GM23338 (cell line): ENCODE measurements around the gene AKAP1. TPM values are rescaled to one million over a fixed set of nuclear protein-coding genes. Genes with fewer than 3 reads are reported as not detected.

Source experiments
- ATAC-seq: fragments of 200-7000 bp; cut with Tn5 transposase; 3 replicates; pipeline ENCODE4 v1.9.1; 2020
- DNase-seq: peaks from one replicate; pipeline ENCODE4 v3.0.0-alpha.2; 2015; ENCODE audit warnings: low spot score
- H2AFZ ChIP-seq: fragments of 200-600 bp; sonication (generic); 2 replicates; pipeline ENCODE4 v1.8.0; 2016; ENCODE audit warnings: antibody characterized with exemption, mild to moderate bottlenecking, moderate library complexity
- H3F3A ChIP-seq: fragments of 200-600 bp; sonication (generic); replicated peaks from 2 replicates; pipeline ENCODE4 v1.8.0; 2017; ENCODE audit warnings: antibody characterized with exemption, mixed run types, low read depth
- H3K27ac ChIP-seq: fragments of 200-600 bp; sonication (generic); 2 replicates; pipeline ENCODE4 v1.6.1; 2016; ENCODE audit warnings: low read depth
- H3K27me3 ChIP-seq: fragments of 200-600 bp; sonication (generic); 2 replicates; pipeline ENCODE4 v1.8.0; 2016; ENCODE audit warnings: mild to moderate bottlenecking, mixed run types, moderate library complexity; ENCODE audit not compliant: insufficient read depth
- H3K36me3 ChIP-seq: fragments of 200-600 bp; sonication (generic); 2 replicates; pipeline ENCODE4 v1.8.0; 2016; ENCODE audit warnings: mild to moderate bottlenecking; ENCODE audit not compliant: insufficient read depth
- H3K4me1 ChIP-seq: fragments of 200-600 bp; sonication (generic); 2 replicates; pipeline ENCODE4 v1.8.0; 2016; ENCODE audit warnings: mild to moderate bottlenecking, moderate library complexity; ENCODE audit not compliant: insufficient read depth
- H3K4me2 ChIP-seq: fragments of 200-600 bp; sonication (generic); 2 replicates; pipeline ENCODE4 v1.7.1; 2017; ENCODE audit warnings: mixed run types
- H3K4me3 ChIP-seq: fragments of 200-600 bp; sonication (generic); 2 replicates; pipeline ENCODE4 v1.6.1; 2016; ENCODE audit warnings: mixed run types
- H3K79me2 ChIP-seq: fragments of 200-600 bp; sonication (generic); replicated peaks from 2 replicates; pipeline ENCODE4 v1.8.0; 2017; ENCODE audit warnings: mild to moderate bottlenecking; ENCODE audit not compliant: insufficient read depth
- H3K9me2 ChIP-seq: fragments of 200-600 bp; sonication (generic); 2 replicates; pipeline ENCODE4 v1.8.0; 2017; ENCODE audit not compliant: insufficient read depth
- H4K20me1 ChIP-seq: fragments of 200-600 bp; sonication (generic); replicated peaks from 2 replicates; pipeline ENCODE4 v1.8.0; 2017; ENCODE audit warnings: mild to moderate bottlenecking; ENCODE audit not compliant: insufficient read depth
- H3K27ac Mint-ChIP-seq: 2 replicates; pipeline ENCODE4 v1.8.0; 2020; ENCODE audit warnings: inconsistent platforms, mild to moderate bottlenecking, moderate library complexity, mixed read lengths
- H3K27me3 Mint-ChIP-seq: 3 replicates; pipeline ENCODE4 v1.8.0; 2022; ENCODE audit warnings: low read depth, mild to moderate bottlenecking, moderate library complexity, mixed read lengths, inconsistent platforms; ENCODE audit not compliant: insufficient read depth, poor library complexity
- H3K36me3 Mint-ChIP-seq: 3 replicates; pipeline ENCODE4 v1.8.0; 2021; ENCODE audit warnings: low read depth, mild to moderate bottlenecking, inconsistent platforms, moderate library complexity, mixed read lengths
- H3K4me1 Mint-ChIP-seq: 3 replicates; pipeline ENCODE4 v1.8.0; 2020; ENCODE audit warnings: mild to moderate bottlenecking, inconsistent platforms, mixed read lengths
- H3K4me3 Mint-ChIP-seq: 3 replicates; pipeline ENCODE4 v1.8.0; 2021; ENCODE audit warnings: moderate library complexity, mild to moderate bottlenecking, inconsistent platforms, mixed read lengths
- H3K9me3 Mint-ChIP-seq: 3 replicates; pipeline ENCODE4 v1.8.0; 2020; ENCODE audit warnings: moderate library complexity, mild to moderate bottlenecking, inconsistent platforms, mixed read lengths
- CREB1 ChIP-seq: fragments of 250-450 bp; sonication (Bioruptor Pico); IDR thresholded peaks from 2 replicates; pipeline ENCODE4 v1.5.0; 2020; ENCODE audit warnings: low read depth, mild to moderate bottlenecking, moderate library complexity
- CTCF ChIP-seq, 2 experiments: fragments of 200-600 bp in 1 of 2; sonication (generic) in 1 of 2; conservative IDR thresholded peaks; 2 replicates each; pipeline versions ENCODE4 v1.5.1 to v1.6.1; 2016 to 2017; ENCODE audit warnings: antibody characterized with exemption in 2 of 2, low read depth in 2 of 2, mild to moderate bottlenecking in 2 of 2, moderate library complexity in 1 of 2
- ETS1 ChIP-seq: IDR thresholded peaks from 2 replicates; pipeline ENCODE4 v1.6.1; 2016; ENCODE audit warnings: antibody characterized with exemption
- EZH2 ChIP-seq: fragments of 200-600 bp; sonication (generic); IDR thresholded peaks from one replicate; pipeline ENCODE4 v1.8.0; 2017; ENCODE audit warnings: antibody characterized with exemption, mild to moderate bottlenecking, low read depth; ENCODE audit not compliant: unreplicated experiment
- JUNB ChIP-seq: IDR thresholded peaks from one replicate; pipeline ENCODE4 v1.6.1; 2016; ENCODE audit warnings: antibody characterized with exemption; ENCODE audit not compliant: unreplicated experiment
- NANOG ChIP-seq: IDR thresholded peaks from 2 replicates; pipeline ENCODE4 v1.6.1; 2016; ENCODE audit warnings: antibody characterized with exemption, borderline replicate concordance
- POLR2AphosphoS5 ChIP-seq: IDR thresholded peaks from 2 replicates; pipeline ENCODE4 v1.6.1; 2016; ENCODE audit warnings: antibody characterized with exemption, low read depth
- REST ChIP-seq: IDR thresholded peaks from one replicate; pipeline ENCODE4 v1.6.1; 2018; ENCODE audit warnings: antibody characterized with exemption; ENCODE audit not compliant: unreplicated experiment
- STAT1 ChIP-seq: IDR thresholded peaks from one replicate; pipeline ENCODE4 v1.6.1; 2016; ENCODE audit warnings: antibody characterized with exemption; ENCODE audit not compliant: unreplicated experiment
- ZNF114 ChIP-seq: fragments of 250-450 bp; sonication (Bioruptor Pico); IDR thresholded peaks from 2 replicates; pipeline ENCODE4 v1.5.0; 2020; ENCODE audit warnings: mild to moderate bottlenecking, moderate library complexity
- ZNF462 ChIP-seq: fragments of 250-450 bp; sonication (Bioruptor Pico); IDR thresholded peaks from 2 replicates; pipeline ENCODE4 v1.5.0; 2020; ENCODE audit warnings: mild to moderate bottlenecking, moderate library complexity
- polyA plus RNA-seq: library from polyadenylated mRNA; unstranded; fragments of >200 nt; fragmentation: Nextera tagmentation; extraction: Ambion mirVana; gene quantifications from 2 replicates; pipeline ENCODE4 v1.2.1, GENCODE V29; 2016
- total RNA-seq: library from RNA; depleted of rRNA; stranded (reverse); fragments of >200 nt; shearing (Covaris generic); gene quantifications from 2 replicates; pipeline ENCODE4 v1.2.3, GENCODE V29; 2014

The AKAP1 gene
- total and polyA plus RNA-seq, 2 experiments from 2014 or later, result 19.6 to 45.9 TPM

GRCh38 chr17:57113011-57113410 is 28.0 kb downstream of the AKAP1 start (continued):
- TF ChIP-seq CREB1 (CRISPR knock-in tag) (no peak), ZNF114 (CRISPR knock-in tag) (no peak), ETS1 (no peak), EZH2 (no peak), JUNB (no peak)

GRCh38 chr17:57113656-57114055 is 28.6 kb downstream of the AKAP1 start:
- H3K9me2 ChIP-seq, result no peaks in the 10 kb centered on the region
- H3K4me3 ChIP-seq, result no peak overlapping the region
- ATAC-seq (peak; percentile 11; the same call in 1 of the 3 replicates), DNase-seq (no peak)
- H3F3A ChIP-seq, result no peaks in the 10 kb centered on the region
- no peaks in the 10 kb centered on the region; the same call in 1 of the 2 replicates for H4K20me1 ChIP-seq
- no peaks in the 10 kb centered on the region for H3K9me3 Mint-ChIP-seq
- peaks cover 6% of the 10 kb centered on the region; the same call in 1 of the 2 replicates for H3K4me1 ChIP-seq
- peaks cover 5% of the 10 kb centered on the region; the same call in 1 of the 2 replicates for H3K36me3 ChIP-seq
- no peaks in the 10 kb centered on the region for H3K27me3 Mint-ChIP-seq
- TF ChIP-seq EZH2 (no peak), ZNF462 (CRISPR knock-in tag) (no peak), ZNF114 (CRISPR knock-in tag) (no peak), ETS1 (no peak), CREB1 (CRISPR knock-in tag) (no peak), JUNB (no peak), NANOG (no peak), STAT1 (no peak), CTCF (conservative IDR thresholded peaks at IDR 0.05; ENCODE audit: low read depth in 2 of 2) (no peak), REST (no peak), POLR2AphosphoS5 (no peak)
- H3K27me3 ChIP-seq, result no peaks in the 10 kb centered on the region
- no peak overlapping the region for H3K4me2 ChIP-seq
- peaks cover 26% of the 10 kb centered on the region for H3K4me1 Mint-ChIP-seq
- H3K79me2 ChIP-seq, result no peaks in the 10 kb centered on the region
- no peak overlapping the region for H3K27ac ChIP-seq
- no peak overlapping the region for H3K27ac Mint-ChIP-seq
- H3K4me3 Mint-ChIP-seq, result no peak overlapping the region
- peaks cover 63% of the 10 kb centered on the region for H3K36me3 Mint-ChIP-seq
- H2AFZ ChIP-seq, result no peak overlapping the region
